HepG2 (cell line): ENCODE measurements around the gene APOLD1.

Experiments
- MAFF ChIP-seq: IDR thresholded peaks from 2 replicates; pipeline ENCODE4 v1.6.1; 2011; ENCODE audit warnings: low read depth, low read length, improper control_type of control experiment
- NFIC ChIP-seq: IDR thresholded peaks from 2 replicates; pipeline ENCODE4 v1.6.1; 2012; ENCODE audit warnings: mild to moderate bottlenecking, low read length, inconsistent platforms
- SSRP1 ChIP-seq: IDR thresholded peaks from 2 replicates; pipeline ENCODE4 v1.6.1; 2016; ENCODE audit warnings: control low read depth

DNA sequence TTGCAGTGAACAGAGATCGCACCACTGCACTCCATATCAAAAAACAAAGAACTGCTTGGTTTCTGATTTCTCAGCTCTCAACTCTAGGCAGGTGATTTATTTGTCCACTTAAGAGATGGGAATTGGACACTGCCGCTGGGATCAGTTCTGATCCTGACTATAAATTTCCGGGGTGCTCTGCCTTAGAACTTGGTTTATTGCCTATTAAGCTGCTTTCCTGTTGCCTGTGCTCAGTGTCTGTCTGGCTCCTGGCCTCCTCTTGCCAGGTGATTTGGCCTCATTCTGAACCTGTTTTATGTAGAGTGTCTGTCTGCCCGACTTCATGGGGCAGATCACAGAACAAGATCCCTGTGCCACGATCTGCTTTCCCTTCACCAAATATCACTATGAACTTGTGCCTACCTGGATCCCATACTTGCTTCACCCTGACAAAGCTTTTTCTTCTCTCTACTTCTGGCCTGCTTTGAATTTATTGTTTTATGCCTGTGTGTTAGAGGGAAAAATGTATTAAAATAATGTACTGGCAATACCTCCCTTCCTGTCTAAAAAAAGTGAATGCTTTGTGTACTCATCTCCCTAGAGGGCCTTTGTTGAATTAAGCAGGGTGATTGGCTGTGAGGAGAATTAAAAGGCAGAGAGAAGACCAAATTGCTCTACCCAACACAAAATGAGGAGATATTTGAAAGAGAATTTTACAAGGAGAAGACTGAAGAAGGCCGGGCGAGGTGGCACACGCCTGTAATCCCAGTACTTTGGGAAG lies 40.7 kb upstream of the APOLD1 start:
- TF ChIP-seq SSRP1 (CRISPR knock-in tag): no peak
- TF ChIP-seq MAFF: no peak
- TF ChIP-seq NFIC: no peak
